Stimulated activated memory B cell treated with anti-CD40 and anti-IgM and Interleukin-4, amounts not matched to agents 10 μg/mL and 1 μg/mL and 100 μg/mL, for 72 hours (primary cell): ENCODE measurements around the gene ARVCF.
"Not testable (repeated sequence)": the region's sequence is repeated elsewhere in the genome, so short reads cannot be mapped to it uniquely, and the experiment has no call there.

ENCODE experiments used
- ATAC-seq: fragments of 150-1000 bp; cut with Tn5 transposase; 2 replicates; pipeline ENCODE4 v1.10.0; 2021
- H3K27ac Mint-ChIP-seq: one replicate; pipeline ENCODE4 v1.8.0; 2022; ENCODE audit warnings: mild to moderate bottlenecking, mixed read lengths
- H3K27me3 Mint-ChIP-seq: one replicate; pipeline ENCODE4 v1.8.0; 2022; ENCODE audit warnings: mixed read lengths
- H3K36me3 Mint-ChIP-seq: one replicate; pipeline ENCODE4 v1.8.0; 2022; ENCODE audit warnings: mixed read lengths
- H3K4me1 Mint-ChIP-seq: one replicate; pipeline ENCODE4 v1.8.0; 2022; ENCODE audit warnings: mixed read lengths
- H3K4me3 Mint-ChIP-seq: one replicate; pipeline ENCODE4 v1.8.0; 2022; ENCODE audit warnings: mild to moderate bottlenecking, moderate library complexity, mixed read lengths
- H3K9me3 Mint-ChIP-seq: one replicate; pipeline ENCODE4 v1.8.0; 2022; ENCODE audit warnings: mixed read lengths

Gene ARVCF

GRCh38 chr22:19955241-19956128, 61.1 kb downstream of the ARVCF start:
- Mint-ChIP-seq H3K36me3 (peaks cover 13% of the 10 kb centered on the region), H3K4me3 (no peak overlapping the region), H3K27me3 (no peaks in the 10 kb centered on the region), H3K27ac (peak overlapping the region; percentile 32), H3K4me1 (peaks cover 35% of the 10 kb centered on the region), H3K9me3 (no peaks in the 10 kb centered on the region)
- ATAC-seq, result peak; percentile 26

- peaks cover 43% of the 10 kb centered on the region for H3K4me1 Mint-ChIP-seq
Observed at GRCh38 chr22:19951346-19951745, 65.3 kb downstream of the ARVCF start.

GRCh38 chr22:19948057-19948760, 68.4 kb downstream of the ARVCF start:
- Mint-ChIP-seq H3K27ac (no peak overlapping the region), H3K36me3 (peaks cover 22% of the 10 kb centered on the region), H3K9me3 (no peaks in the 10 kb centered on the region), H3K4me1 (peaks cover 38% of the 10 kb centered on the region), H3K27me3 (no peaks in the 10 kb centered on the region), H3K4me3 (no peak overlapping the region)
- no peak for ATAC-seq

More at GRCh38 chr22:19951346-19951745, 65.3 kb downstream of the ARVCF start:
- no peaks in the 10 kb centered on the region for H3K27me3 Mint-ChIP-seq
- H3K9me3 Mint-ChIP-seq, result no peaks in the 10 kb centered on the region
- H3K27ac Mint-ChIP-seq, result no peak overlapping the region
- H3K36me3 Mint-ChIP-seq, result peaks cover 17% of the 10 kb centered on the region
- no peak for ATAC-seq
- H3K4me3 Mint-ChIP-seq, result no peak overlapping the region

- Mint-ChIP-seq H3K27me3 (no peaks in the 10 kb centered on the region), H3K4me1 (peaks cover 52% of the 10 kb centered on the region), H3K4me3 (peak overlapping the region; percentile 89), H3K9me3 (no peaks in the 10 kb centered on the region), H3K27ac (peak overlapping the region; percentile 98), H3K36me3 (peaks cover 6% of the 10 kb centered on the region)
- no peak for ATAC-seq
Observed at GRCh38 chr22:19943082-19944026, 73.3 kb downstream of the ARVCF start.

GRCh38 chr22:19942157-19943081, 74.2 kb downstream of the ARVCF start:
- ATAC-seq, result peak; percentile 69
- H3K4me1 Mint-ChIP-seq, result peaks cover 49% of the 10 kb centered on the region
- H3K27ac Mint-ChIP-seq, result peak overlapping the region; percentile 98
- peak overlapping the region; percentile 89 for H3K4me3 Mint-ChIP-seq
- H3K27me3 Mint-ChIP-seq, result no peaks in the 10 kb centered on the region
- no peaks in the 10 kb centered on the region for H3K9me3 Mint-ChIP-seq
- peaks cover 13% of the 10 kb centered on the region for H3K36me3 Mint-ChIP-seq

- peak; percentile 91 for ATAC-seq
- H3K4me1 Mint-ChIP-seq, result peaks cover 42% of the 10 kb centered on the region
- peak within 1 kb of the TSS; percentile 98 for H3K27ac Mint-ChIP-seq
Observed at GRCh38 chr22:19941365-19942082, 75.1 kb downstream of the ARVCF start, which contains the start of the genes COMT and TXNRD2. TSS of gene COMT (plus strand) at chr22:19941772. CDS start at chr22:19962527, 20,755 bp downstream. TSS of gene TXNRD2 (minus strand) at chr22:19941818. CDS start at chr22:19941803, 15 bp downstream.

GRCh38 chr22:19940536-19941364, 75.9 kb downstream of the ARVCF start:
- Mint-ChIP-seq H3K4me3 (peak overlapping the region; percentile 89), H3K27ac (peak overlapping the region; percentile 98), H3K36me3 (peaks cover 28% of the 10 kb centered on the region), H3K9me3 (peaks cover 8% of the 10 kb centered on the region), H3K27me3 (no peaks in the 10 kb centered on the region), H3K4me1 (peaks cover 36% of the 10 kb centered on the region)
- ATAC-seq, result no peak

More at GRCh38 chr22:19941365-19942082, 75.1 kb downstream of the ARVCF start, which contains the start of the genes COMT and TXNRD2:
- Mint-ChIP-seq H3K27me3 (no peaks in the 10 kb centered on the region), H3K4me3 (peak within 1 kb of the TSS; percentile 89), H3K36me3 (peaks cover 20% of the 10 kb centered on the region), H3K9me3 (peaks cover 3% of the 10 kb centered on the region)

GRCh38 chr22:19937616-19938473, 78.8 kb downstream of the ARVCF start:
- peaks cover 8% of the 10 kb centered on the region for H3K9me3 Mint-ChIP-seq
- H3K36me3 Mint-ChIP-seq, result peaks cover 28% of the 10 kb centered on the region
- H3K27me3 Mint-ChIP-seq, result no peaks in the 10 kb centered on the region
- H3K4me3 Mint-ChIP-seq, result no peak overlapping the region
- H3K4me1 Mint-ChIP-seq, result peaks cover 21% of the 10 kb centered on the region
- H3K27ac Mint-ChIP-seq, result no peak overlapping the region
- no peak for ATAC-seq

- no peaks in the 10 kb centered on the region for H3K27me3 Mint-ChIP-seq
- peaks cover 28% of the 10 kb centered on the region for H3K36me3 Mint-ChIP-seq
- peaks cover 11% of the 10 kb centered on the region for H3K4me1 Mint-ChIP-seq
- H3K9me3 Mint-ChIP-seq, result peaks cover 8% of the 10 kb centered on the region
- no peak for ATAC-seq
- H3K27ac Mint-ChIP-seq, result no peak overlapping the region
- no peak overlapping the region for H3K4me3 Mint-ChIP-seq
Observed at GRCh38 chr22:19936513-19936912, 80.1 kb downstream of the ARVCF start.

GRCh38 chr22:19935123-19935718, 81.4 kb downstream of the ARVCF start:
- not testable (repeated sequence) for H3K4me3 Mint-ChIP-seq, H3K27me3 Mint-ChIP-seq, H3K4me1 Mint-ChIP-seq, H3K27ac Mint-ChIP-seq, H3K9me3 Mint-ChIP-seq, ATAC-seq
- peaks cover 33% of the 10 kb centered on the region for H3K36me3 Mint-ChIP-seq

- Mint-ChIP-seq H3K4me3 (no peak overlapping the region), H3K9me3 (peaks cover 8% of the 10 kb centered on the region)
Observed at GRCh38 chr22:19933341-19934241, 83.0 kb downstream of the ARVCF start.

More at GRCh38 chr22:19933341-19934241, 83.0 kb downstream of the ARVCF start:
- ATAC-seq, result no peak
- Mint-ChIP-seq H3K27ac (no peak overlapping the region), H3K27me3 (no peaks in the 10 kb centered on the region), H3K4me1 (no peaks in the 10 kb centered on the region), H3K36me3 (peaks cover 34% of the 10 kb centered on the region)
